ENCODE results near the gene MARCHF6. TPM values are rescaled to one million over a fixed set of nuclear protein-coding genes. Genes with fewer than 3 reads are reported as not detected.

Gene MARCHF6
- total RNA-seq, 1 experiment from 2014 or later = 117 TPM

- TF ChIP-seq AFF4 (CRISPR knock-in tag; IDR thresholded peaks at IDR 0.05; ENCODE audit: borderline replicate concordance) = no peak
- no peak for TF ChIP-seq NR1H2 (CRISPR knock-in tag; IDR thresholded peaks at IDR 0.05)
- TF ChIP-seq ERG (CRISPR knock-in tag; IDR thresholded peaks at IDR 0.05) = no peak
- TF ChIP-seq ZBTB21 (CRISPR knock-in tag; IDR thresholded peaks at IDR 0.05; ENCODE audit: borderline replicate concordance) = no peak
- no peak for TF ChIP-seq ZNF317 (CRISPR knock-in tag; IDR thresholded peaks at IDR 0.05; ENCODE audit: borderline replicate concordance, low read depth)
- TF ChIP-seq OVOL2 (CRISPR knock-in tag; IDR thresholded peaks at IDR 0.05; ENCODE audit: borderline replicate concordance) = no peak
- no peak for TF ChIP-seq CBFB (CRISPR knock-in tag; IDR thresholded peaks at IDR 0.05; ENCODE audit: low read depth)
- no peak for TF ChIP-seq ZNF219 (CRISPR knock-in tag; IDR thresholded peaks at IDR 0.05; ENCODE audit: borderline replicate concordance)
- TF ChIP-seq SOX15 (CRISPR knock-in tag; IDR thresholded peaks at IDR 0.05) = no peak
- TF ChIP-seq NR2C2 (CRISPR knock-in tag; IDR thresholded peaks at IDR 0.05) = no peak
- no peak for TF ChIP-seq ATF3 (CRISPR knock-in tag; conservative IDR thresholded peaks at IDR 0.05)
- TF ChIP-seq EMX1 (CRISPR knock-in tag; IDR thresholded peaks at IDR 0.05) = no peak
- no peak for TF ChIP-seq KAT7 (CRISPR knock-in tag; IDR thresholded peaks at IDR 0.05; ENCODE audit: borderline replicate concordance)
- TF ChIP-seq IRF2 (CRISPR knock-in tag; IDR thresholded peaks at IDR 0.05; ENCODE audit: borderline replicate concordance, low read depth) = no peak
Measured at GRCh38 chr5:10355071-10355889, 1.8 kb downstream of the MARCHF6 start (continued).

- ChIA-PET CTCF (interaction anchor here (0.9 to 1.5 kb wide), 3 partner anchors 65 to 286 kb away, joined by 3 to 4 read pairs (median 3); no protein-coding TSS in a partner anchor), POLR2A (no interaction called here)
- TF ChIP-seq ZNF423 (CRISPR knock-in tag; IDR thresholded peaks at IDR 0.05) (no peak), PRDM15 (CRISPR knock-in tag; IDR thresholded peaks at IDR 0.05) (no peak), E2F1 (CRISPR knock-in tag; IDR thresholded peaks at IDR 0.05) (no peak), USF1 (CRISPR knock-in tag; IDR thresholded peaks at IDR 0.05) (no peak), ZNF416 (CRISPR knock-in tag; IDR thresholded peaks at IDR 0.05) (no peak), MLX (CRISPR knock-in tag; IDR thresholded peaks at IDR 0.05) (no peak), TEAD1 (CRISPR knock-in tag; IDR thresholded peaks at IDR 0.05) (no peak)
- DNase-seq (ENCODE audit: low spot score) (no peak), ATAC-seq (no peak)
- Mint-ChIP-seq H3K36me3 (no peaks in the 10 kb centered on the region), H3K4me1 (peaks cover 26% of the 10 kb centered on the region), H3K27me3 (ENCODE audit: low read depth) (no peaks in the 10 kb centered on the region), H3K27ac (no peak overlapping the region), H3K4me3 (no peak overlapping the region), H3K9me3 (no peaks in the 10 kb centered on the region)
Measured at GRCh38 chr5:10358999-10359398, 5.5 kb downstream of the MARCHF6 start.

All from WTC11 (cell line).